ENCODE data around the gene TSC22D1.

TSC22D1 gene

DNA sequence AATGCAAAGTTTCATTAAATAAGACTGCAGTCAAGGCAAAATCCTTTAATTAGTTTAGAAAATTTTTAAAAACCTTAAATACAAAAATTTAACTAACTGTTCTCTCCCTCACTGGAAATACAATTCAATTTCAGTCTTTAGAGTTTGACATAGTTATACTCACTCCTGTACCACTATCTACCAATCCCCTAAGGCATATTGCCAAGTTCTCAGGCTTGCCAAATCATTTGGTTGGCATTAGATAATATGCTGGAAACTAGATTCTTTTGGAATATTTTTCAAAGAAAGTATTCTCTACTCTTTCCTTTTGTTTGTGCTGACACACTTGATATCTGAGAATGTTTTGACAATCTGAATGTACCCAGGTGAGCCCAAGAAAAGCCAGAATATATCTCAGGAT, 77.2 kb downstream of the TSC22D1 start:
- DNase-seq (ENCODE audit: low read depth) = no peak
- in situ Hi-C loops (cut with HindIII; ENCODE audit: low sequenced_read_pairs) = no loop called here
- TF ChIP-seq CTCF (IDR thresholded peaks at IDR 0.05; ENCODE audit: low read depth, low read length, missing control alignments) = no peak
- no peak overlapping the region for H3K4me3 ChIP-seq (ENCODE audit: low read depth, low read length)

DNA sequence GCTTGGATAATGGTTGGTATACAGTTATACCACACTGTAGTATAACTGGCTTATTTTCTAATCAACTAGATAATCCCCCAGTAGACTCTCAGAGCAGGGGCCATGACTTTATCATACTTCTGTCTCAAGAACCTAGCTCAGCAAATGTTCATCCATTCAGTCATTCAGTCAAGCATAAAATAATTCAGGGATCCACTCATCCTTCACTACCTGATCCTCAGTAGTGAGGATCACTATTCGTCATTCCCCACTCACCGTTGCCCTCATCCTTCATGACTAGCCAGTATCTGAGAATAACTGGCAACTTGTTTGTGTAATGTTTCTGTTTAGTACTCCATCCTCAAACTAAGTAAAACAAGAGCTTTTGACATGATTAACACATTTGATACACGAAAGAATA, 77.6 kb downstream of the TSC22D1 start:
- no peak for DNase-seq (ENCODE audit: low read depth)
- H3K4me3 ChIP-seq (ENCODE audit: low read depth, low read length) = no peak overlapping the region
- in situ Hi-C loops (cut with HindIII; ENCODE audit: low sequenced_read_pairs) = no loop called here
- no peak for TF ChIP-seq CTCF (IDR thresholded peaks at IDR 0.05; ENCODE audit: low read depth, low read length, missing control alignments)

GRCh38 chr13:44497801-44498200, 78.3 kb downstream of the TSC22D1 start:
- in situ Hi-C loops (cut with HindIII; ENCODE audit: low sequenced_read_pairs) = no loop called here
- TF ChIP-seq CTCF (IDR thresholded peaks at IDR 0.05; ENCODE audit: low read depth, low read length, missing control alignments) = no peak

DNA sequence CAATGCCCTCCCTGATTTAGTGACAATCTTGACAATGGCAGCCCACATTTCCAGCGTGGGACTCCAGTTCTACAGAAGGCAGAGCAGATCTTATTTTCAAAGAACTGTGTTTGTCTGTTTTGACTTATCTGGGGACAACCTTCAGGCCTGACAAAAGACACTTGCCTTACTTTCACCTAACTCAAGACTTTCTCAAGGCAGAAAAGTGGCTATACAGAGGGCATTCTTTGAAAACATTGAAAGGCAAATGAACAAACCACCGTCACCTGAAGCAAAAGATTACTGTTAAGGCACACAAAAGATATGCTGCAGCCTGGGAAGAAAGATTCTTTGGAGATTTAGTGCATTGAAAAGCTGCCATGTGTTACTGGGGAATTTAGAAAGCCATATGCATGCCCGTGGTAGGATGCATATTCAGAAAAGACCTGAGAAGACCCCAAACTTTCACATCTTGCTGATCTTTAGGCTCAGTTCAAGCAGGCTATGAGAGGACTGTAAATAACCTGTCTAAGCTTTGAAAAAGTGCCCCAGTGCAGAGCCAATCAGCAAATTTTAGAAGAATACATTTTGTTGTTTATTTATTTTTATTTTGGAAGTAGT, 82.8 kb downstream of the TSC22D1 start:
- in situ Hi-C loops (cut with HindIII; ENCODE audit: low sequenced_read_pairs) = no loop called here
- no peak for TF ChIP-seq CTCF (IDR thresholded peaks at IDR 0.05; ENCODE audit: low read depth, low read length, missing control alignments)

More at GRCh38 chr13:44497801-44498200, 78.3 kb downstream of the TSC22D1 start:
- no peak for DNase-seq (ENCODE audit: low read depth)
- no peak overlapping the region for H3K4me3 ChIP-seq (ENCODE audit: low read depth, low read length)

GRCh38 chr13:44489751-44490150, 86.4 kb downstream of the TSC22D1 start:
- in situ Hi-C loops (cut with HindIII; ENCODE audit: low sequenced_read_pairs) = no loop called here
- TF ChIP-seq CTCF (IDR thresholded peaks at IDR 0.05; ENCODE audit: low read depth, low read length, missing control alignments) = no peak
- no peak overlapping the region for H3K4me3 ChIP-seq (ENCODE audit: low read depth, low read length)
- DNase-seq (ENCODE audit: low read depth) = no peak

More for the DNA sequence above, 82.8 kb downstream of the TSC22D1 start:
- DNase-seq (ENCODE audit: low read depth) = no peak
- no peak overlapping the region for H3K4me3 ChIP-seq (ENCODE audit: low read depth, low read length)

DNA sequence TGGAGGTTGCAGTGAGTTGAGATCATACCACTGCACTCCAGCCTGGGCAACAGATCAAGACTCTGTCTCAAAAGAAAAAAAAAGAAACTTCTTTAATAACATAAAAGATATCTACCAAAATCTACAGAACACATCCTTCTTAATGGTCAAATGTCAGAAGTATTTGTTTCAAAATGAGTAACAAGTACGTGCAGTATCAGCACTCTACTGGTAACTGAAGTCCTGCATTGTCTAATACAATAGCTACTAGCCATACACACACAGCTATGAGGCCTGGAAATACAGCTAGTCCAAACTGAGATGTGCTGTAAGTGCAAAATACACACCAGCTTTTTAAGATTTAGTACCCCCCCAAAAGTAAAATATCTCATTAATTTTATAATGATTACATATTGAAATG, 88.1 kb downstream of the TSC22D1 start:
- TF ChIP-seq CTCF (IDR thresholded peaks at IDR 0.05; ENCODE audit: low read depth, low read length, missing control alignments) = no peak
- in situ Hi-C loops (cut with HindIII; ENCODE audit: low sequenced_read_pairs) = no loop called here
- H3K4me3 ChIP-seq (ENCODE audit: low read depth, low read length) = no peak overlapping the region
- DNase-seq (ENCODE audit: low read depth) = no peak

Measured in astrocyte of the cerebellum (primary cell).